ENCODE measurements around the gene FANCE. TPM values are rescaled to one million over a fixed set of nuclear protein-coding genes. Genes with fewer than 3 reads are reported as not detected.

The FANCE gene
- polyA plus RNA-seq, 3 donors, result 1.8 to 3.0 (median 2.9) TPM

GRCh38 chr6:35468980-35469750, 17.0 kb downstream of the FANCE start:
- no peak for DNase-seq
- Histone ChIP-seq H3K27ac (ENCODE audit: low read depth in 1 of 2, low read length in 2 of 2) (peak overlapping the region; percentile 92 to 93), H3K4me1 (ENCODE audit: control insufficient read depth in 1 of 2, insufficient read depth in 2 of 2, low read length in 2 of 2) (peaks cover 23 to 30% of the 10 kb centered on the region in 2 donors), H3K9ac (ENCODE audit: insufficient read depth, low read length, poor library complexity, severe bottlenecking) (peak overlapping the region; percentile 91), H3K27me3 (ENCODE audit: control insufficient read depth in 2 of 2, insufficient read depth in 2 of 2, low read length in 2 of 2) (no peaks in the 10 kb centered on the region), H3K79me2 (ENCODE audit: insufficient read depth, low read length) (peaks cover 29% of the 10 kb centered on the region), H3K4me2 (replicated peaks; ENCODE audit: extremely low read depth, low read length, poor library complexity, severe bottlenecking) (peak overlapping the region; percentile 99), H3K4me3 (replicated peaks in 1 of 3; ENCODE audit: low read depth in 2 of 3, low read length in 3 of 3) (peak overlapping the region; percentile 80 to 99 (median 92)), H3K9me3 (replicated peaks in 1 of 2; ENCODE audit: control insufficient read depth in 1 of 2, insufficient read depth in 1 of 2, low read length in 2 of 2) (no peaks in the 10 kb centered on the region), H2AFZ (ENCODE audit: insufficient read depth, low read depth, low read length, poor library complexity, severe bottlenecking) (peak overlapping the region; percentile 93), H4K20me1 (ENCODE audit: insufficient read depth, low read length) (peaks cover 51% of the 10 kb centered on the region), H3K36me3 (replicated peaks in 1 of 2; ENCODE audit: control insufficient read depth in 1 of 2, insufficient read depth in 2 of 2, low read length in 2 of 2) (peaks cover 34 to 43% of the 10 kb centered on the region in 2 donors)
- intact Hi-C loops (cut with micrococcal nuclease), result loop anchor here (1.0 to 5.0 kb wide), 3 partner anchors 126 to 172 kb away; partner anchors contain the start of genes DEF6 (in 2 of the 2) and PPARD (in 1 of the 2)
- Mint-ChIP-seq H3K4me3 (peak overlapping the region; percentile 98), H3K27me3 (ENCODE audit: low read depth in 3 of 3) (peaks cover 0 to 6% (median 2%) of the 10 kb centered on the region in 3 donors), H3K27ac (peak overlapping the region; percentile 96 to 99 (median 98)), H3K4me1 (peaks cover 37% of the 10 kb centered on the region), H3K9me3 (peaks cover 0 to 7% (median 0%) of the 10 kb centered on the region in 7 donors), H3K36me3 (peaks cover 41 to 53% of the 10 kb centered on the region in 2 donors)
- TF ChIP-seq CTCF (IDR thresholded peaks at IDR 0.05), result no peak
- 3% methylated on average over 30 of the region's 37 CpGs for WGBS (ENCODE audit: insufficient coverage)

GRCh38 chr6:35469751-35470662, 17.9 kb downstream of the FANCE start:
- H3K4me1 Mint-ChIP-seq, result peaks cover 37% of the 10 kb centered on the region
- Histone ChIP-seq H3K36me3 (replicated peaks in 1 of 2; ENCODE audit: control insufficient read depth in 1 of 2, insufficient read depth in 2 of 2, low read length in 2 of 2) (peaks cover 34 to 49% of the 10 kb centered on the region in 2 donors), H3K79me2 (ENCODE audit: insufficient read depth, low read length) (peaks cover 29% of the 10 kb centered on the region), H3K4me3 (replicated peaks in 1 of 3; ENCODE audit: low read depth in 2 of 3, low read length in 3 of 3) (peak overlapping the region; percentile 80 to 99 (median 92)), H2AFZ (ENCODE audit: insufficient read depth, low read depth, low read length, poor library complexity, severe bottlenecking) (no peak overlapping the region), H3K9ac (ENCODE audit: insufficient read depth, low read length, poor library complexity, severe bottlenecking) (peak overlapping the region; percentile 91), H4K20me1 (ENCODE audit: insufficient read depth, low read length) (peaks cover 51% of the 10 kb centered on the region), H3K27ac (ENCODE audit: low read depth in 1 of 2, low read length in 2 of 2) (peak overlapping the region in 1 of 2 donors; percentile 93), H3K4me2 (replicated peaks; ENCODE audit: extremely low read depth, low read length, poor library complexity, severe bottlenecking) (peak overlapping the region; percentile 99), H3K27me3 (ENCODE audit: control insufficient read depth in 2 of 2, insufficient read depth in 2 of 2, low read length in 2 of 2) (no peaks in the 10 kb centered on the region), H3K9me3 (replicated peaks in 1 of 2; ENCODE audit: control insufficient read depth in 1 of 2, insufficient read depth in 1 of 2, low read length in 2 of 2) (no peaks in the 10 kb centered on the region), H3K4me1 (ENCODE audit: control insufficient read depth in 1 of 2, insufficient read depth in 2 of 2, low read length in 2 of 2) (peaks cover 23 to 30% of the 10 kb centered on the region in 2 donors)
- no peak for DNase-seq
- peaks cover 39 to 58% of the 10 kb centered on the region in 2 donors for H3K36me3 Mint-ChIP-seq
- WGBS (ENCODE audit: insufficient coverage), result 57% methylated on average over 10 of the region's 18 CpGs
- peaks cover 0 to 7% (median 0%) of the 10 kb centered on the region in 7 donors for H3K9me3 Mint-ChIP-seq
- H3K4me3 Mint-ChIP-seq, result peak overlapping the region; percentile 98
- intact Hi-C loops (cut with micrococcal nuclease), result loop anchor here (5.0 kb wide), 2 partner anchors 128 to 173 kb away; partner anchors contain the start of genes DEF6 (in 2 of the 2) and PPARD (in 1 of the 2)
- no peak for TF ChIP-seq CTCF (IDR thresholded peaks at IDR 0.05)
- H3K27me3 Mint-ChIP-seq (ENCODE audit: low read depth in 3 of 3), result peaks cover 0 to 8% (median 5%) of the 10 kb centered on the region in 3 donors
- peak overlapping the region; percentile 35 to 99 (median 96) for H3K27ac Mint-ChIP-seq

All from CD14-positive monocyte (primary cell).